CD14-positive monocyte (primary cell): ENCODE measurements around the gene IRF8. TPM values are rescaled to one million over a fixed set of nuclear protein-coding genes. Genes with fewer than 3 reads are reported as not detected.

Experiments used
- DNase-seq, 3 donors: peaks; one replicate each; pipeline ENCODE4 v3.0.0-alpha.2; 2011 to 2022
- H2AFZ ChIP-seq: 2 replicates; pipeline ENCODE4 v1.6.0; 2012; ENCODE audit warnings: mild to moderate bottlenecking, low read depth, low read length, inconsistent platforms; ENCODE audit not compliant: insufficient read depth, poor library complexity, severe bottlenecking
- H3K27ac ChIP-seq, 2 donors: 1 replicate in 1 of 2; 2 replicates in 1 of 2; pipeline ENCODE4 v1.5.1; 2012 to 2013; ENCODE audit warnings: low read length in 2 of 2, control low read depth in 1 of 2, inconsistent platforms in 1 of 2, low read depth in 1 of 2, mild to moderate bottlenecking in 1 of 2
- H3K27me3 ChIP-seq, 2 donors: one replicate each; pipeline versions ENCODE4 v1.6.0 to v1.6.1; 2011 to 2013; ENCODE audit warnings: low read length in 2 of 2; ENCODE audit not compliant: control insufficient read depth in 2 of 2, insufficient read depth in 2 of 2
- H3K36me3 ChIP-seq, 2 donors: replicated peaks in 1 of 2; 1 replicate in 1 of 2; 2 replicates in 1 of 2; pipeline versions ENCODE4 v1.5.1 to v1.6.1; 2012 to 2013; ENCODE audit warnings: low read length in 2 of 2, control low read depth in 1 of 2, inconsistent platforms in 1 of 2, mild to moderate bottlenecking in 1 of 2; ENCODE audit not compliant: insufficient read depth in 2 of 2, control insufficient read depth in 1 of 2
- H3K4me1 ChIP-seq, 2 donors: 1 replicate in 1 of 2; 2 replicates in 1 of 2; pipeline versions ENCODE4 v1.5.1 to v1.6.1; 2012 to 2013; ENCODE audit warnings: low read length in 2 of 2, control low read depth in 1 of 2, inconsistent platforms in 1 of 2, mild to moderate bottlenecking in 1 of 2, moderate library complexity in 1 of 2; ENCODE audit not compliant: insufficient read depth in 2 of 2, control insufficient read depth in 1 of 2
- H3K4me2 ChIP-seq: replicated peaks from 2 replicates; pipeline ENCODE3; 2012; ENCODE audit warnings: low read length, moderate library complexity, mild to moderate bottlenecking; ENCODE audit not compliant: poor library complexity, severe bottlenecking; ENCODE audit errors: extremely low read depth
- H3K4me3 ChIP-seq, 3 experiments: fragments of 200-600 bp in 1 of 3; sonication (generic) in 1 of 3; replicated peaks in 1 of 3; 1 replicate in 2 of 3; 2 replicates in 1 of 3; pipeline ENCODE4 v1.5.1; 2011 to 2013; ENCODE audit warnings: low read length in 3 of 3, mild to moderate bottlenecking in 3 of 3, control low read depth in 2 of 3, low read depth in 2 of 3, inconsistent platforms in 1 of 3, moderate library complexity in 1 of 3
- H3K79me2 ChIP-seq: 2 replicates; pipeline ENCODE4 v1.6.0; 2012; ENCODE audit warnings: mild to moderate bottlenecking, control low read depth, inconsistent platforms, low read length, moderate library complexity; ENCODE audit not compliant: insufficient read depth
- H3K9ac ChIP-seq: 2 replicates; pipeline ENCODE4 v1.6.0; 2017; ENCODE audit warnings: low read length, mild to moderate bottlenecking; ENCODE audit not compliant: insufficient read depth, poor library complexity, severe bottlenecking
- H3K9me3 ChIP-seq, 2 donors: replicated peaks in 1 of 2; 1 replicate in 1 of 2; 2 replicates in 1 of 2; pipeline versions ENCODE4 v1.5.1 to v1.6.1; 2012 to 2013; ENCODE audit warnings: low read length in 2 of 2, control low read depth in 1 of 2; ENCODE audit not compliant: control insufficient read depth in 1 of 2, insufficient read depth in 1 of 2
- H4K20me1 ChIP-seq: 2 replicates; pipeline ENCODE4 v1.6.0; 2012; ENCODE audit warnings: mild to moderate bottlenecking, low read length, control low read depth, moderate library complexity; ENCODE audit not compliant: insufficient read depth
- H3K27ac Mint-ChIP-seq, 7 donors: one replicate each; pipeline ENCODE4 v1.8.0; 2020; ENCODE audit warnings: mild to moderate bottlenecking in 7 of 7, mixed read lengths in 7 of 7, moderate library complexity in 6 of 7, inconsistent platforms in 2 of 7
- H3K27me3 Mint-ChIP-seq, 3 donors: one replicate each; pipeline ENCODE4 v1.8.0; 2021 to 2022; ENCODE audit warnings: low read depth in 3 of 3, mild to moderate bottlenecking in 3 of 3, mixed read lengths in 3 of 3, moderate library complexity in 3 of 3, inconsistent platforms in 1 of 3
- H3K36me3 Mint-ChIP-seq, 2 donors: one replicate each; pipeline ENCODE4 v1.8.0; 2020; ENCODE audit warnings: mixed read lengths in 2 of 2, inconsistent platforms in 1 of 2, mild to moderate bottlenecking in 1 of 2
- H3K4me1 Mint-ChIP-seq: one replicate; pipeline ENCODE4 v1.8.0; 2020; ENCODE audit warnings: mild to moderate bottlenecking, mixed read lengths
- H3K4me3 Mint-ChIP-seq, 2 donors: one replicate each; pipeline ENCODE4 v1.8.0; 2020; ENCODE audit warnings: mild to moderate bottlenecking in 2 of 2, mixed read lengths in 2 of 2, moderate library complexity in 1 of 2
- H3K9me3 Mint-ChIP-seq, 7 donors: one replicate each; pipeline ENCODE4 v1.8.0; 2020 to 2022; ENCODE audit warnings: mixed read lengths in 7 of 7, mild to moderate bottlenecking in 6 of 7, moderate library complexity in 6 of 7, inconsistent platforms in 2 of 7
- WGBS: methylation state at CpG from one replicate; pipeline ENCODE4 v1.1.5; 2013; ENCODE audit warnings: missing lambda C conversion rate; ENCODE audit not compliant: insufficient coverage; 5-methylcytosine and 5-hydroxymethylcytosine counted together
- intact Hi-C, 2 donors: fragments of 100-400 bp; cut with micrococcal nuclease; formaldehyde crosslinking; loops; one replicate each; pipeline versions ENCODE4 v1.15.0 to v1.15.1; 2023
- polyA plus RNA-seq, 3 donors: library from polyadenylated mRNA; depleted of rRNA in 1 of 3; unstranded in 2 of 3; stranded (reverse) in 1 of 3; fragments of 300-500 nt in 2 of 3; fragments of >200 nt in 1 of 3; fragmentation: Illumina TruSeq in 2 of 3; gene quantifications; 1 replicate in 2 of 3; 2 replicates in 1 of 3; pipeline ENCODE4 v1.2.3, GENCODE V29; 2012 to 2021
- TF ChIP-seq, protein P1 (sequence below): fragments of 200-600 bp; IDR thresholded peaks from one replicate; pipeline ENCODE4 v1.8.0; 2022; ENCODE audit warnings: antibody characterized with exemption, mild to moderate bottlenecking

IRF8 gene
- polyA plus RNA-seq, 3 donors = 157 to 187 (median 184) TPM

- DNase-seq = peak in 2 of 3 donors; percentile 52 to 84
- intact Hi-C loops = loop anchor here in 1 of 2 donors (5.0 kb wide), 1 partner anchor 33 kb away; no protein-coding TSS in a partner anchor
These were observed 38.4 kb upstream of the IRF8 start for GRCh38 chr16:85860413-85861094.

GRCh38 chr16:85861095-85861825 is 37.7 kb upstream of the IRF8 start:
- H3K9ac ChIP-seq = no peak overlapping the region
- Mint-ChIP-seq H3K4me3 (no peak overlapping the region), H3K27me3 (peaks cover 4 to 5% (median 4%) of the 10 kb centered on the region in 3 donors), H3K27ac (peak overlapping the region in 5 of 7 donors; percentile 18 to 88 (median 42)), H3K4me1 (peaks cover 63% of the 10 kb centered on the region), H3K36me3 (peaks cover 10 to 12% of the 10 kb centered on the region in 2 donors), H3K9me3 (no peaks in the 10 kb centered on the region)
- no peaks in the 10 kb centered on the region for H3K9me3 ChIP-seq
- H3K4me3 ChIP-seq = no peak overlapping the region
- H3K4me1 ChIP-seq = peaks cover 50 to 57% of the 10 kb centered on the region in 2 donors
- no peaks in the 10 kb centered on the region for H4K20me1 ChIP-seq
- intact Hi-C loops = loop anchor here in 1 of 2 donors (5.0 kb wide), 1 partner anchor 34 kb away; no protein-coding TSS in a partner anchor
- no peak for DNase-seq
- no peak overlapping the region for H2AFZ ChIP-seq
- H3K79me2 ChIP-seq = peaks cover 12% of the 10 kb centered on the region
- H3K27me3 ChIP-seq = no peaks in the 10 kb centered on the region
- no peak overlapping the region for H3K4me2 ChIP-seq
- H3K27ac ChIP-seq = no peak overlapping the region
- TF ChIP-seq, protein P1, sequence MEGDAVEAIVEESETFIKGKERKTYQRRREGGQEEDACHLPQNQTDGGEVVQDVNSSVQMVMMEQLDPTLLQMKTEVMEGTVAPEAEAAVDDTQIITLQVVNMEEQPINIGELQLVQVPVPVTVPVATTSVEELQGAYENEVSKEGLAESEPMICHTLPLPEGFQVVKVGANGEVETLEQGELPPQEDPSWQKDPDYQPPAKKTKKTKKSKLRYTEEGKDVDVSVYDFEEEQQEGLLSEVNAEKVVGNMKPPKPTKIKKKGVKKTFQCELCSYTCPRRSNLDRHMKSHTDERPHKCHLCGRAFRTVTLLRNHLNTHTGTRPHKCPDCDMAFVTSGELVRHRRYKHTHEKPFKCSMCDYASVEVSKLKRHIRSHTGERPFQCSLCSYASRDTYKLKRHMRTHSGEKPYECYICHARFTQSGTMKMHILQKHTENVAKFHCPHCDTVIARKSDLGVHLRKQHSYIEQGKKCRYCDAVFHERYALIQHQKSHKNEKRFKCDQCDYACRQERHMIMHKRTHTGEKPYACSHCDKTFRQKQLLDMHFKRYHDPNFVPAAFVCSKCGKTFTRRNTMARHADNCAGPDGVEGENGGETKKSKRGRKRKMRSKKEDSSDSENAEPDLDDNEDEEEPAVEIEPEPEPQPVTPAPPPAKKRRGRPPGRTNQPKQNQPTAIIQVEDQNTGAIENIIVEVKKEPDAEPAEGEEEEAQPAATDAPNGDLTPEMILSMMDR = no peak
- no peaks in the 10 kb centered on the region for H3K36me3 ChIP-seq
- 87% methylated on average over 9 of the region's 16 CpGs for WGBS

More at GRCh38 chr16:85860413-85861094, 38.4 kb upstream of the IRF8 start:
- WGBS = 71% methylated on average over 11 of the region's 12 CpGs
- Mint-ChIP-seq H3K27me3 (peaks cover 4 to 7% (median 4%) of the 10 kb centered on the region in 3 donors), H3K4me1 (peaks cover 70% of the 10 kb centered on the region), H3K36me3 (peaks cover 10 to 12% of the 10 kb centered on the region in 2 donors), H3K4me3 (no peak overlapping the region), H3K27ac (peak overlapping the region in 5 of 7 donors; percentile 19 to 88 (median 41)), H3K9me3 (peaks cover 0 to 3% (median 0%) of the 10 kb centered on the region in 7 donors)
- Histone ChIP-seq H3K79me2 (peaks cover 18% of the 10 kb centered on the region), H3K4me3 (no peak overlapping the region), H3K4me2 (no peak overlapping the region), H3K36me3 (no peaks in the 10 kb centered on the region), H2AFZ (no peak overlapping the region), H3K27me3 (no peaks in the 10 kb centered on the region), H3K9me3 (no peaks in the 10 kb centered on the region), H3K9ac (no peak overlapping the region), H3K27ac (no peak overlapping the region), H4K20me1 (no peaks in the 10 kb centered on the region), H3K4me1 (peaks cover 57 to 64% of the 10 kb centered on the region in 2 donors)
- TF ChIP-seq, protein P1 = no peak
